ENCODE measurements around the gene TARP.

The TARP gene

DNA sequence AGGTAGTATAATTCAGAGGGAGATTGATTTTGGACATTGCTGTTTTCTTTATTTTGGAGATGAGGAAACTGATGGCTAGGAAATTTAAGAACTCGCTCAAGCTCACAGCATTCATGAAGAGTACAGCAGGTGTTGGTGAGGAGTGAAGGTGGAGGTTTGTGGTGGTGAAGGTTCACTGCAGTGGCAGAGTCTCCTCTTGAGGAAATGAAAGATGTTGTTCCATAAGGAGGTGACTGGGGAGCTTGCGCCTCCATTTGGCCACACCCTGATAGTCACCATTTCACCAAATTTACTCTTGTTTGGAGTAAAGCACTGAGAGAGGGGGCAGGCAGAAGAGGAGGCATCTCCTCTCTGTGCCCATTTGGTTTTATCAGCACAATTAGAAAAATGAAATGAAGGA, 46.4 kb upstream of the TARP start:
- DNase-seq (ENCODE audit: low spot score) = no peak
- TF ChIP-seq, protein P1, sequence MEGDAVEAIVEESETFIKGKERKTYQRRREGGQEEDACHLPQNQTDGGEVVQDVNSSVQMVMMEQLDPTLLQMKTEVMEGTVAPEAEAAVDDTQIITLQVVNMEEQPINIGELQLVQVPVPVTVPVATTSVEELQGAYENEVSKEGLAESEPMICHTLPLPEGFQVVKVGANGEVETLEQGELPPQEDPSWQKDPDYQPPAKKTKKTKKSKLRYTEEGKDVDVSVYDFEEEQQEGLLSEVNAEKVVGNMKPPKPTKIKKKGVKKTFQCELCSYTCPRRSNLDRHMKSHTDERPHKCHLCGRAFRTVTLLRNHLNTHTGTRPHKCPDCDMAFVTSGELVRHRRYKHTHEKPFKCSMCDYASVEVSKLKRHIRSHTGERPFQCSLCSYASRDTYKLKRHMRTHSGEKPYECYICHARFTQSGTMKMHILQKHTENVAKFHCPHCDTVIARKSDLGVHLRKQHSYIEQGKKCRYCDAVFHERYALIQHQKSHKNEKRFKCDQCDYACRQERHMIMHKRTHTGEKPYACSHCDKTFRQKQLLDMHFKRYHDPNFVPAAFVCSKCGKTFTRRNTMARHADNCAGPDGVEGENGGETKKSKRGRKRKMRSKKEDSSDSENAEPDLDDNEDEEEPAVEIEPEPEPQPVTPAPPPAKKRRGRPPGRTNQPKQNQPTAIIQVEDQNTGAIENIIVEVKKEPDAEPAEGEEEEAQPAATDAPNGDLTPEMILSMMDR (IDR thresholded peaks at IDR 0.05; ENCODE audit: extremely low read depth, insufficient read depth, missing control alignments) = no peak
- in situ Hi-C loops (cut with MboI; ENCODE audit: low pct_unique_long_range_greater_than_20kb, low sequenced_read_pairs, unreplicated experiment) = loop anchor here (10.0 kb wide), 2 partner anchors 95 to 215 kb away; no protein-coding TSS in a partner anchor

DNA sequence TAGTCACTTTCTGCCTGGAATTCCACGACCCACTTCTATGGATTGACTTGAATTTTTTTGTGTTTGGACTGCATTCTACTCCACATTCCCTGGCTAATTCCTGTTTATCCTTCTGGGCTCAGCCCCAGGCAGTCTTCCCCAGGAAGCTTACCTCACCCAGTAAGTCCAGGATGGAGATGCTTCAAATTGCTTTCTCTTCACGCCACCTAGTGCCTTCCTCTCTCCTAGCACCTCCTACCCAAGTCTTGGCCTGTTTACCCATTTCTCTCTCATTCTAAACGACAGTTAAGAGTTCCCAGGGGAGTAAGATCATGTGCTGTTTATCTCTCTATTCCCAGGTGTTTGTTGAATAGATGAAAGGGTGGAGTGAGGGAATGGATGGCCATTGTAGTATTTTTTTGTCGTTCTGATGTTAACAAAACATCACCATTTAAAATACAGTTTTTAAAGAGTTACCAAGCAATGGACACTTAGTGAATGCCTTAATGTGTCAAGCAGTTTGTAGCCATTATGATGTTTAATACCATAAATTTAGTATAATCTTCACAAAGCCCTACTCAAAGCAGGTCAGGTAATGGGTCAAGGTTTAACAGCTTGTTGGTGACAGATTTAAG, 45.5 kb upstream of the TARP start:
- peak; percentile 70 for DNase-seq (ENCODE audit: low spot score)
- in situ Hi-C loops (cut with MboI; ENCODE audit: low pct_unique_long_range_greater_than_20kb, low sequenced_read_pairs, unreplicated experiment) = no loop called here
- TF ChIP-seq, protein P1 (IDR thresholded peaks at IDR 0.05; ENCODE audit: extremely low read depth, insufficient read depth, missing control alignments) = peak; percentile 79

DNA sequence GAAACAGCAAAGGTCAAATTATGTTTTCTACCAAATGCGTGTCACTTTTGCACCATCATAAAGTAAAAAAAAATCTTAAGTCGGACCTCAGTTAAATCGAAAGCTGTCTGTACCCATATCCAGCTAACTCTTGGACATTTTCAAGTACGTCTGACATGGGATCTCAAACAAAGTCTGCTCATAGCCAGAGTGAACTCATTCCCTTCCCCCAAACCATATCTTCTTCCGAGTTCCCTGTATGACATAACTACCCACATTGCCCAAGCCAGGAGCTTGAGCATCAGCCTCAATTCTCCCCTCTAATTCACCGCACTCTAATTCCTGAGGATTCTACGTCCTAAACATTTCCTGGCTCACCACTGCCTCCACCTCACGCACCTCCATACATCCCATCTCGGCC, 44.8 kb upstream of the TARP start:
- DNase-seq (ENCODE audit: low spot score) = no peak
- in situ Hi-C loops (cut with MboI; ENCODE audit: low pct_unique_long_range_greater_than_20kb, low sequenced_read_pairs, unreplicated experiment) = no loop called here
- TF ChIP-seq, protein P1 (IDR thresholded peaks at IDR 0.05; ENCODE audit: extremely low read depth, insufficient read depth, missing control alignments) = no peak

DNA sequence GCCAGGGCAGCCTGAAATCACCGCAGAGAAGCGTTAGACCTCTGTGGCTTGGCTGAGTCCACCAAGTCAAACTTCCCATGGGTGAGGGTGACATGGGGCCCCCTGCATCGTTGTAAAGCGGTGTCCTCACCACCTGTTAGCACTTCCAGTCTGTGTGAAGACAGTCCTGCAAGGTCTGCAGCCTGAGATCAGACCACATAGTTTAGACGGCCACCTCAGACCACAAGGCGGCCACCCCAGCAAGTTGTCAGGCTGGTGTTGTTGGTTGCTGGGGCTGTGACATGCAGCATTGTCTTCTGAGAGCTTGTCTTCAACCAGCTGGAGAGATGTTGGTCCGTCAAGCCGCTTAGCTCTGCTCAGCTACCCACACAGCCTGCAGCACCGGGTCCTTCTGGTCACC, 44.1 kb upstream of the TARP start:
- TF ChIP-seq, protein P1 (IDR thresholded peaks at IDR 0.05; ENCODE audit: extremely low read depth, insufficient read depth, missing control alignments) = peak; percentile 1
- in situ Hi-C loops (cut with MboI; ENCODE audit: low pct_unique_long_range_greater_than_20kb, low sequenced_read_pairs, unreplicated experiment) = no loop called here
- no peak for DNase-seq (ENCODE audit: low spot score)

DNA sequence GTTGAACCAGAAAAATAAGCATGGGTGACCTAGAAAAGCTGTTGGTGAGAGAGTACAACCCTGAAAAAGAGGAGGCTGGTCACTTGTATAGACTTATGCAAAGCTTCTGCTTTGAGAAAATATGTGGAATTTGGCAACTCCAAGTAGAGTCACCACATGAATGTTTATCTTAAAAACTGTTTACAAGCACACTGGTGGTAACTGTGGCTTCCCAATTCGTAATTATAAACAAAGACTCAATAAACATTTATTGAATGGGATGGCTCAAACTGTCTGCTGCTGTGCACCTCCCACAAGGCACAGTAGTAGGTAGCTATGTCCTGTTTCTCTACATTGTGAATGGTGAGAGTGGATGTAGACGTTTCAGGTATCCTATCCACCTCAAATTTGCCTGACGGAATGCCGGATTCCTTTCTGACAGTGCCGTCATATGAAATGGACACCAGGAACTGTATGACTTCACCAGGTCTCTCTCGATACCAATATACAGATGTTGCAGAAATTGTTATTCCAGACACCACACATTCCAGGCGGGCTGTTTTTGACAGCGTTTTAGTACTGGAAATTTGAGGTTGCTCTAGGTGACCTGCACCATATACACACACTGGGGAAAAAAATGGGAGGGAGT, 43.4 kb upstream of the TARP start:
- DNase-seq (ENCODE audit: low spot score) = no peak
- TF ChIP-seq, protein P1 (IDR thresholded peaks at IDR 0.05; ENCODE audit: extremely low read depth, insufficient read depth, missing control alignments) = no peak

DNA sequence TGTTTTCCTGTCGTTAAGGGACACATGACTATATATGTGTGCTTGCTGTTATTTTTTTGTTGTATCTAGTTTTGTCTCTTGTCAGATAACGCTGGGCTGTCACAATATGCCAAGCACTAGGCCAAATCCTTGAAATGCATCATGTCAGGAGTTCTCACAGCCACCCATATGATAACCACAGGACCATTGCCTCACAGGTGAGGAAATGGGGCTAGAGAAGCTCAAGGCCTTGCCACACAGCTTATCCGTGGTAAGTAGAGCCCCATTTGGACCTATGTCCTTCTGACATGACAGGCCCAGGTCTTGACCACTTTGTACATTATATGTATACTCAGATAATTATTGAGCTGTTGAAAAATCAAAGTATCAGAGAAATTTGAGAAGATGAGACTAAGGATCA, 42.0 kb upstream of the TARP start:
- DNase-seq (ENCODE audit: low spot score) = no peak
- in situ Hi-C loops (cut with MboI; ENCODE audit: low pct_unique_long_range_greater_than_20kb, low sequenced_read_pairs, unreplicated experiment) = no loop called here
- TF ChIP-seq, protein P1 (IDR thresholded peaks at IDR 0.05; ENCODE audit: extremely low read depth, insufficient read depth, missing control alignments) = no peak

More for the DNA sequence above, 43.4 kb upstream of the TARP start:
- in situ Hi-C loops (cut with MboI; ENCODE audit: low pct_unique_long_range_greater_than_20kb, low sequenced_read_pairs, unreplicated experiment) = no loop called here
